Measurements from ENCODE around the gene SNHG17.

GRCh38 chr20:38434301-38434741, 807 bp downstream of the SNHG17 start:
- TF ChIP-seq EHMT2 (IDR thresholded peaks at IDR 0.05; ENCODE audit: low read depth): no peak
- TF ChIP-seq CTCF (IDR thresholded peaks at IDR 0.05): no peak
- TF ChIP-seq POLR2A (IDR thresholded peaks at IDR 0.05; ENCODE audit: low read length): no peak
- peak; percentile 54; the same call in 1 of the 2 replicates for TF ChIP-seq TP53 (CRISPR knock-in tag; IDR thresholded peaks at IDR 0.05)
- TF ChIP-seq CEBPB (IDR thresholded peaks at IDR 0.05): no peak

Data from A549 (cell line).